HEK293T (cell line): ENCODE measurements around the gene FBXO31.

Source experiments
- CTCF ChIA-PET: fragments of 350-600 bp; formaldehyde crosslinking; extraction: SDS; loops from one replicate; lab custom pipeline; 2021; ENCODE audit warnings: antibody characterized with exemption, inconsistent platforms; lab: Yijun Ruan, JAX
- POLR2A ChIA-PET: fragments of 350-600 bp; formaldehyde crosslinking; extraction: SDS; loops from one replicate; lab custom pipeline; 2020; ENCODE audit warnings: antibody characterized with exemption, inconsistent platforms; lab: Yijun Ruan, JAX
- DNase-seq: peaks from one replicate; pipeline ENCODE4 v3.0.0; 2012; ENCODE audit warnings: mixed read lengths; ENCODE audit errors: extremely low spot score
- ARNT ChIP-seq: fragments of 450-650 bp; IDR thresholded peaks from 2 replicates; pipeline ENCODE4 v1.6.1; 2017; ENCODE audit warnings: mild to moderate bottlenecking
- BHLHE40 ChIP-seq: fragments of 450-650 bp; IDR thresholded peaks from 2 replicates; pipeline ENCODE4 v1.6.1; 2016; ENCODE audit warnings: mild to moderate bottlenecking, moderate library complexity, borderline replicate concordance
- CTBP1 ChIP-seq: fragments of 450-650 bp; IDR thresholded peaks from 2 replicates; pipeline ENCODE4 v1.6.1; 2016; ENCODE audit warnings: borderline replicate concordance
- ELF4 ChIP-seq: fragments of 450-650 bp; IDR thresholded peaks from 2 replicates; pipeline ENCODE4 v1.6.1; 2017; ENCODE audit warnings: antibody characterized with exemption
- FOXA1 ChIP-seq: fragments of 450-650 bp; IDR thresholded peaks from 2 replicates; pipeline ENCODE4 v1.6.1; 2016; ENCODE audit warnings: mild to moderate bottlenecking
- FOXK2 ChIP-seq: fragments of 450-650 bp; IDR thresholded peaks from 2 replicates; pipeline ENCODE4 v1.6.1; 2016; ENCODE audit warnings: mild to moderate bottlenecking
- FOXM1 ChIP-seq: fragments of 450-650 bp; IDR thresholded peaks from 2 replicates; pipeline ENCODE4 v1.6.1; 2017; ENCODE audit warnings: mild to moderate bottlenecking, borderline replicate concordance
- HDGF ChIP-seq: fragments of 450-650 bp; IDR thresholded peaks from 2 replicates; pipeline ENCODE4 v1.6.1; 2017; ENCODE audit warnings: antibody characterized with exemption, borderline replicate concordance
- L3MBTL2 ChIP-seq: fragments of 450-650 bp; conservative IDR thresholded peaks from 2 replicates; pipeline ENCODE4 v1.6.1; 2016; ENCODE audit warnings: mild to moderate bottlenecking
- LEF1 ChIP-seq: fragments of 450-650 bp; IDR thresholded peaks from 2 replicates; pipeline ENCODE4 v1.6.1; 2017; ENCODE audit warnings: mild to moderate bottlenecking, borderline replicate concordance
- NFRKB ChIP-seq: fragments of 450-650 bp; IDR thresholded peaks from 2 replicates; pipeline ENCODE4 v1.6.1; 2016; ENCODE audit warnings: mild to moderate bottlenecking, moderate library complexity
- PKNOX1 ChIP-seq: fragments of 450-650 bp; IDR thresholded peaks from 2 replicates; pipeline ENCODE4 v1.6.1; 2016
- SP1 ChIP-seq: fragments of 450-650 bp; IDR thresholded peaks from 2 replicates; pipeline ENCODE4 v1.6.1; 2017
- SUZ12 ChIP-seq: fragments of 450-650 bp; IDR thresholded peaks from 2 replicates; pipeline ENCODE4 v1.6.1; 2016; ENCODE audit warnings: mild to moderate bottlenecking
- TARDBP ChIP-seq: fragments of 450-650 bp; IDR thresholded peaks from 2 replicates; pipeline ENCODE4 v1.6.1; 2016
- ZNF384 ChIP-seq: fragments of 450-650 bp; IDR thresholded peaks from 2 replicates; pipeline ENCODE4 v1.6.1; 2016

Gene FBXO31

GRCh38 chr16:87353613-87354012 lies 30.0 kb downstream of the FBXO31 start:
- TF ChIP-seq SP1 (no peak), L3MBTL2 (no peak), TARDBP (no peak), SUZ12 (no peak), NFRKB (no peak), ZNF384 (no peak), FOXA1 (no peak)
- no peak for DNase-seq
- POLR2A ChIA-PET, result no interaction called here
- CTCF ChIA-PET, result no interaction called here

- CTCF ChIA-PET, result no interaction called here
- POLR2A ChIA-PET, result no interaction called here
- DNase-seq, result no peak
Observed at GRCh38 chr16:87352818-87353217, 30.8 kb downstream of the FBXO31 start.

GRCh38 chr16:87351320-87351698 lies 32.3 kb downstream of the FBXO31 start:
- ChIA-PET CTCF (no interaction called here), POLR2A (no interaction called here)
- DNase-seq, result no peak

More at GRCh38 chr16:87352818-87353217, 30.8 kb downstream of the FBXO31 start:
- TF ChIP-seq CTBP1, result no peak
- no peak for TF ChIP-seq FOXM1
- TF ChIP-seq SUZ12, result no peak
- no peak for TF ChIP-seq ARNT
- no peak for TF ChIP-seq NFRKB
- TF ChIP-seq HDGF, result no peak
- TF ChIP-seq BHLHE40, result no peak
- no peak for TF ChIP-seq ELF4
- TF ChIP-seq L3MBTL2, result no peak
- TF ChIP-seq LEF1, result no peak
- TF ChIP-seq FOXK2, result no peak
- TF ChIP-seq FOXA1, result no peak
- TF ChIP-seq TARDBP, result no peak
- TF ChIP-seq PKNOX1, result no peak
- TF ChIP-seq ZNF384, result no peak

DNA sequence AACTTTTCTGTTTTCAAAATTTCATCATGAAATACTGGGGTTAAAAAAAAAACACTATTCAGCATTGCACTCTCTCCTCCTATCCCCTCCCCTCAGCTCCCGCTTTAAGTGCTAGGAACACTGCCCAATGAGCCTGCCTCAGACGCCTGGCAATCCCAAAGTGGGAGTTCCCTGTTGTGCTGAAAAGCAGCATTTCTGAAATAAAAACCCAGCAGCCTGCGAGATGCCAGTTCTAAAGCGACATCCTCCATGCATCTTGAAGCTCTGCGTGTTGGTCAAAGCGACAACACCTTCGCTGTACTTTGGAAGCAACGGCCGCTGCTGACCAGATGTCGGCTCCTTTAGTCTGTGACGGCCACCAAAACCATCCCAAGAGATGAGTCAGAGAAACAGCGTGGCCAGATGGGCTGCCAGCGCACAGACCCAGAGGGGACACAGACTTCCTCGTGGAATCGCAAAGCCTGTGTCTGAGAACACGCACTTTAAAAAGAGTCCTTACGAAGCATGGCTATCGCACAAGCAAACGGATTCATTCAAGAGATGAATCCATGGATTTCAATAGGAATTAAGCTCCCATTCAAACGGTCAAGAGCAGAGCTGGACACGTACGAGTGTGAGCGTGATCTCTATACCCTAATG lies 32.8 kb downstream of the FBXO31 start:
- ChIA-PET POLR2A (interaction anchor here (1.0 kb wide), 1 partner anchor 21 kb away, joined by 3 read pairs; no protein-coding TSS in a partner anchor), CTCF (no interaction called here)
- no peak for DNase-seq
- TF ChIP-seq ZNF384 (no peak), FOXA1 (no peak), L3MBTL2 (no peak), SUZ12 (no peak), HDGF (no peak), CTBP1 (no peak), NFRKB (no peak), FOXK2 (no peak), TARDBP (no peak), BHLHE40 (no peak)

More at GRCh38 chr16:87351320-87351698, 32.3 kb downstream of the FBXO31 start:
- TF ChIP-seq ELF4 (no peak), PKNOX1 (no peak), HDGF (no peak), ARNT (no peak), FOXM1 (no peak), FOXA1 (no peak), FOXK2 (no peak), LEF1 (no peak), L3MBTL2 (no peak), CTBP1 (no peak), NFRKB (no peak), SP1 (no peak), SUZ12 (no peak), ZNF384 (no peak), BHLHE40 (no peak), TARDBP (no peak)

DNA sequence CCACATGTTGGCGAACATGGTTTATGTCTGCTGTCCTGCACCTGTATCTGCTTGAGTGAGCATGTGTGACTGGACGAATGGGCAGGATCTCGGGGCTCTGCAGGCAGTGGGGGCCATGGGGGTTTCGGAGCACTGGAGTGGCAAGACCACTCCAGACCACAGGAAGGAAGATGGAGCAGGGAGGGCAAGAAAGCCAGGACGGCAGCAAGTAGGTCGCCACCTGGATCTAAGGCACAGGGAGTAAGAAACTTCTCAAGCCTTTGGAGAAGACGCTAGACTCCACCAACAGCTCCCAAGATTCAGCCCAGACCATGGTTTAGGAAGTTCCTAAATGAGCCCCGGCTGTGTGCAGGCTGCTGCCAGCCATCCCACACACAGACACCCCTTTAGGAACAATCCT lies 33.5 kb downstream of the FBXO31 start:
- DNase-seq, result no peak
- CTCF ChIA-PET, result no interaction called here
- POLR2A ChIA-PET, result interaction anchor here (1.0 kb wide), 1 partner anchor 22 kb away, joined by 3 read pairs; no protein-coding TSS in a partner anchor
- TF ChIP-seq FOXM1 (no peak), HDGF (no peak), FOXK2 (no peak), TARDBP (no peak), LEF1 (no peak), NFRKB (no peak), ZNF384 (no peak), SP1 (no peak), PKNOX1 (no peak), BHLHE40 (no peak), FOXA1 (no peak), ARNT (no peak), CTBP1 (no peak), L3MBTL2 (no peak), SUZ12 (no peak), ELF4 (no peak)

DNA sequence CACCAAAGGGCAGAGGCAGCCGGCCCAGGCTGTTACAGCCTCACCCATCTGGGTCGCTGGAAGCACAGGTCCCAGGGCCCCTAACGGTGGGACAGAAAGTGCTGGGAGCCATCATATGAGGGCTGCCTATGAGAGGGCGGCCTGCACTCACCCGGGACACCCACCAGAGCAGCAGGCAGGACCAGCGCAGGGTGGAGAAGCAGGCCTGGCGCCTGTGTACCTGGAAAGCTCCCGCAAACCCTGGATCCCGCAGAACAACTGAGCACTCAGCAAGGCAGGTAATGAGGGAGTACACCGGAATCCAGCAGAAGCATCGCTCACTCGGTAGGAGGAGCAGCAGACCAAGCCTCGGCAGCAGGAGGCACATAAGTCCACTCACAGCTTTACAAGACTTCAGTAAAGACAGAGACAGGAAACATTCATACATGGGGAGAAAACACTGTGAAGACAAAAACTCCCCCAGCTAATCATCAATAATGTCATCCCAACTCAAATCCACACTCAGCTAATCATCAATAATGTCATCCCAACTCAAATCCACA lies 34.9 kb downstream of the FBXO31 start:
- DNase-seq, result no peak
- TF ChIP-seq SP1, result no peak
- no peak for TF ChIP-seq ZNF384
- TF ChIP-seq SUZ12, result no peak
- TF ChIP-seq BHLHE40, result no peak
- no peak for TF ChIP-seq L3MBTL2
- TF ChIP-seq LEF1, result no peak
- TF ChIP-seq PKNOX1, result no peak
- TF ChIP-seq FOXM1, result no peak
- no peak for TF ChIP-seq ELF4
- ChIA-PET POLR2A (no interaction called here), CTCF (no interaction called here)
